Measurements from ENCODE around the gene KRT33A. TPM values are rescaled to one million over a fixed set of nuclear protein-coding genes. Genes with fewer than 3 reads are reported as not detected.

The KRT33A gene
- total and polyA plus RNA-seq, 2 of the 8 experiments (the other 6 are each of a cell fraction or from before 2014, with no cell fraction given) = not detected

DNA sequence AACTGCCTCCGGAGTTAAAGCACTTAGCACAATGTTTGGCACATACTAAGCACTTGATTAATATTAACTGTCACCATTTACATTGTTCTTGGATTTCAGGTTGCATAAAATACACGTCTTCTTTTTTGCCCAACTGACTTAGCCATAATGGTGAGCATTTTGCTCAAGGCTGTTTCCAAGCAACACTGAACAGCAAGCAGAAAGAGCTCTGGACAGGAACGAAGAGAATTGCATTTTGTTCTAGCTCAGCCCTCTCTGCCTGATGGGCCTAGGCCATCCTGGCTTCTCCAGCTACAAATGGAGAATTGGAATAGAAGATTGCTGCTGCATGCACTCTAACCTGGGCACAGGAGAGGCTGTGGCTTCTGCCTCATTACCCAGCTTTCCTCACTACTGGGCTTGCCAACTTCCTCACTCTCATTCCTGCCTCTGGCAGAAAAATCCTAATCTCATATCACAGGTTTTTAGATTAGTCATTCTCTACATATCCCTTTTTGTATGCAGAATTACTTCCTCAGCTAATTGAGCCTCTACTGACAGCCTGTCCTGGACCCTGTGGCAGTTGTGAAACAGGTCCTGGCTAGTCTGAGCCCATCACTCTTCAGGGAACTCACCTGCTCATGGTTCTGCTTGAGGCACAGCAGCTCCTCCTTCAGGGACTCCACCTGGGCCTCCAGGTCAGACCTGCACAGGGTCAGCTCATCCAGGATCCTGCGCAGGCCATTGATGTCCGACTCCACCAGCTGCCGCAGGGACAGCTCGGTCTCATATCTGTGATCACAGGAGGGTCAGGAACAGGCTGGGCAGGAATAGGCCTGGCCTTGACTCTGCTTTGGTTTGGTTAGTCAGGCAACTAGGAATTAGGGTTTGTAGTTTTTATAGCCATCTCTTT, 2.5 kb downstream of the KRT33A start:
- Histone ChIP-seq H3K79me2 (ENCODE audit: control insufficient read depth in 1 of 2, insufficient read depth in 2 of 2, low read length in 2 of 2) (no peaks in the 10 kb centered on the region), H4K8ac (ENCODE audit: extremely low read depth, insufficient read depth, low read length) (no peak overlapping the region), H3K4ac (replicated peaks; ENCODE audit: insufficient read length, low read depth, low read length) (no peak overlapping the region), H2AFZ (ENCODE audit: low read length) (no peak overlapping the region), H4K20me1 (replicated peaks in 1 of 2; ENCODE audit: control insufficient read depth in 1 of 2, insufficient read depth in 2 of 2, low read length in 2 of 2) (no peaks in the 10 kb centered on the region), H3K18ac (ENCODE audit: extremely low read depth, low read length) (no peak overlapping the region), H4K5ac (ENCODE audit: insufficient read length, low read depth, low read length) (no peak overlapping the region), H3K23ac (ENCODE audit: insufficient read length) (no peak overlapping the region), H3K4me1 (replicated peaks in 1 of 4; ENCODE audit: control insufficient read depth in 3 of 4, insufficient read depth in 4 of 4, low read length in 3 of 4) (no peaks in the 10 kb centered on the region), H2BK20ac (ENCODE audit: low read length) (no peak overlapping the region), H2BK5ac (ENCODE audit: low read depth, low read length) (no peak overlapping the region), H3K9me3 (ENCODE audit: insufficient read depth in 2 of 2, low read depth in 1 of 2, low read length in 1 of 2) (no peaks in the 10 kb centered on the region), H3K56ac (replicated peaks; ENCODE audit: insufficient read length, low read depth, low read length) (no peak overlapping the region), H3K27ac (ENCODE audit: low read depth, low read length) (no peak overlapping the region), H3K9ac (replicated peaks in 1 of 4; ENCODE audit: extremely low read depth in 1 of 4, low read depth in 3 of 4, low read length in 3 of 4) (no peak overlapping the region), H3K27me3 (replicated peaks in 1 of 4; ENCODE audit: control insufficient read depth in 3 of 4, extremely low read depth in 1 of 4, insufficient read depth in 3 of 4, low read length in 3 of 4) (no peaks in the 10 kb centered on the region), H3K4me3 (ENCODE audit: extremely low read depth in 1 of 4, insufficient read depth in 2 of 4, low read depth in 3 of 4, low read length in 4 of 4) (no peak overlapping the region), H4K91ac (replicated peaks; ENCODE audit: insufficient read length, low read length) (no peak overlapping the region), H3K36me3 (ENCODE audit: control insufficient read depth in 2 of 4, insufficient read depth in 4 of 4, low read length in 3 of 4) (no peaks in the 10 kb centered on the region), H3K14ac (ENCODE audit: insufficient read length) (no peak overlapping the region), H2AK5ac (ENCODE audit: low read depth, low read length) (no peak overlapping the region), H3K4me2 (ENCODE audit: insufficient read depth in 1 of 2, low read depth in 2 of 2, low read length in 2 of 2) (no peak overlapping the region), H2BK120ac (replicated peaks; ENCODE audit: low read depth, low read length) (no peak overlapping the region), H3K23me2 (ENCODE audit: low read depth, low read length) (no peaks in the 10 kb centered on the region), H2BK12ac (ENCODE audit: low read depth, low read length) (no peak overlapping the region), H2BK15ac (ENCODE audit: low read length) (no peak overlapping the region), H3K79me1 (ENCODE audit: low read depth, low read length) (no peaks in the 10 kb centered on the region)
- ChIA-PET POLR2A (ENCODE audit: partially characterized antibody) (no interaction called here), CTCF (ENCODE audit: partially characterized antibody) (interaction anchor here (0.7 to 4.5 kb wide), 11 partner anchors 10 to 787 kb away, joined by 3 to 27 read pairs (median 4); partner anchors contain the start of gene KRT12)
- FAIRE-seq (no peak), DNase-seq (ENCODE audit: low read depth in 1 of 2, low spot score in 2 of 2) (no peak)
- 91% methylated on average over 7 of the region's 7 CpGs; no CpG with 5 or more reads in 1 of the 2 experiments for WGBS, 2 experiments (ENCODE audit: extremely low coverage in 1 of 2, insufficient coverage in 1 of 2, insufficient read length in 1 of 2, insufficient replicate concordance in 2 of 2, low coverage in 1 of 2, low lambda C conversion rate in 2 of 2, missing lambda C conversion rate in 1 of 2)
- no peak for TF ChIP-seq TAF7 (optimal IDR thresholded peaks at IDR 0.05; ENCODE audit: borderline replicate concordance, low read depth, low read length)
- TF ChIP-seq NRF1 (IDR thresholded peaks at IDR 0.05; ENCODE audit: low read depth, low read length) = no peak
- TF ChIP-seq GABPA (IDR thresholded peaks at IDR 0.05; ENCODE audit: borderline replicate concordance, insufficient read depth, low read length) = no peak
- TF ChIP-seq CBX5 (IDR thresholded peaks at IDR 0.05; ENCODE audit: low read depth, low read length) = no peak
- TF ChIP-seq EGR1 (IDR thresholded peaks at IDR 0.05; ENCODE audit: borderline replicate concordance, low read depth, low read length) = no peak
- TF ChIP-seq ASH2L (IDR thresholded peaks at IDR 0.05; ENCODE audit: low read length) = no peak
- no peak for TF ChIP-seq BRCA1 (IDR thresholded peaks at IDR 0.05; ENCODE audit: low read depth, low read length)
- no peak for TF ChIP-seq TAF1 (IDR thresholded peaks at IDR 0.05; ENCODE audit: low read depth, low read length)
- TF ChIP-seq ATF3 (IDR thresholded peaks at IDR 0.05; ENCODE audit: insufficient read depth, low read depth, low read length) = no peak
- TF ChIP-seq, protein P1, sequence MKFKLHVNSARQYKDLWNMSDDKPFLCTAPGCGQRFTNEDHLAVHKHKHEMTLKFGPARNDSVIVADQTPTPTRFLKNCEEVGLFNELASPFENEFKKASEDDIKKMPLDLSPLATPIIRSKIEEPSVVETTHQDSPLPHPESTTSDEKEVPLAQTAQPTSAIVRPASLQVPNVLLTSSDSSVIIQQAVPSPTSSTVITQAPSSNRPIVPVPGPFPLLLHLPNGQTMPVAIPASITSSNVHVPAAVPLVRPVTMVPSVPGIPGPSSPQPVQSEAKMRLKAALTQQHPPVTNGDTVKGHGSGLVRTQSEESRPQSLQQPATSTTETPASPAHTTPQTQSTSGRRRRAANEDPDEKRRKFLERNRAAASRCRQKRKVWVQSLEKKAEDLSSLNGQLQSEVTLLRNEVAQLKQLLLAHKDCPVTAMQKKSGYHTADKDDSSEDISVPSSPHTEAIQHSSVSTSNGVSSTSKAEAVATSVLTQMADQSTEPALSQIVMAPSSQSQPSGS (IDR thresholded peaks at IDR 0.05; ENCODE audit: low read length) = no peak

Measured in H1 (cell line).